Prostate gland (tissue), 2 donors: ENCODE measurements around the gene SEMA6D.

Experiments used
- POLR2AphosphoS5 ChIP-seq: sonication (generic); formaldehyde crosslinking; IDR thresholded peaks from one replicate; pipeline ENCODE4 v1.6.1; 2017; ENCODE audit warnings: antibody characterized with exemption
- TF ChIP-seq, protein P1 (sequence below), 4 experiments: fragments of 200-600 bp in 2 of 4; fragments of 450-650 bp in 2 of 4; sonication (generic) in 2 of 4; IDR thresholded peaks; 1 replicate in 3 of 4; 2 replicates in 1 of 4; pipeline ENCODE4 v1.5.1; 2016 to 2019; ENCODE audit warnings: antibody characterized with exemption in 4 of 4, mild to moderate bottlenecking in 2 of 4, moderate library complexity in 2 of 4

DNA sequence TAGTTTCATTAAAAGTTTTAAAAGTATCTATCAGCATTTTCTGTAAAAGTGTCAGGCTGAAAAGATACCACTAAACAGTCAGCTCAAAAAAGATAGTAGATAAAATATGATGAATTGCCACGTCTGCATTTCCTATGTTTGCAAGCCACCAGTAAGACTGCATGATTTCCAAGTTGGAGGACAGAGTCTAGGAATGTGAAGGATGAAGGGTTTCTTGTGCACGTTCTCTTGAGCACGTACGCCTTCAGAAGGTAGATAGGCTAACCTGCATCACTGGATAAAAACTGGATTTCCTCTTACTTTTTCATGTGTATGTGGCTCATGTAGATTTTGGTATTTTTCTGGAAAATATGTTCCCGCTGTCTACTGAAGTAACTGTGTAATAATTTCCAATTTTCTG is 9.9 kb upstream of the SEMA6D start:
- TF ChIP-seq, protein P1, sequence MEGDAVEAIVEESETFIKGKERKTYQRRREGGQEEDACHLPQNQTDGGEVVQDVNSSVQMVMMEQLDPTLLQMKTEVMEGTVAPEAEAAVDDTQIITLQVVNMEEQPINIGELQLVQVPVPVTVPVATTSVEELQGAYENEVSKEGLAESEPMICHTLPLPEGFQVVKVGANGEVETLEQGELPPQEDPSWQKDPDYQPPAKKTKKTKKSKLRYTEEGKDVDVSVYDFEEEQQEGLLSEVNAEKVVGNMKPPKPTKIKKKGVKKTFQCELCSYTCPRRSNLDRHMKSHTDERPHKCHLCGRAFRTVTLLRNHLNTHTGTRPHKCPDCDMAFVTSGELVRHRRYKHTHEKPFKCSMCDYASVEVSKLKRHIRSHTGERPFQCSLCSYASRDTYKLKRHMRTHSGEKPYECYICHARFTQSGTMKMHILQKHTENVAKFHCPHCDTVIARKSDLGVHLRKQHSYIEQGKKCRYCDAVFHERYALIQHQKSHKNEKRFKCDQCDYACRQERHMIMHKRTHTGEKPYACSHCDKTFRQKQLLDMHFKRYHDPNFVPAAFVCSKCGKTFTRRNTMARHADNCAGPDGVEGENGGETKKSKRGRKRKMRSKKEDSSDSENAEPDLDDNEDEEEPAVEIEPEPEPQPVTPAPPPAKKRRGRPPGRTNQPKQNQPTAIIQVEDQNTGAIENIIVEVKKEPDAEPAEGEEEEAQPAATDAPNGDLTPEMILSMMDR (IDR thresholded peaks at IDR 0.05), result no peak
- TF ChIP-seq POLR2AphosphoS5, result no peak
